Trophoblast cell (in vitro differentiated cells and primary cell): Measurements from ENCODE around the gene PSD2.

ENCODE experiments used
- DNase-seq, 2 donors: peaks; one replicate each; pipeline ENCODE4 v3.0.0-alpha.2; 2016
- H2AFZ ChIP-seq: 2 replicates; pipeline ENCODE4 v1.6.1; 2013; ENCODE audit warnings: low read length, moderate library complexity, mild to moderate bottlenecking; ENCODE audit not compliant: insufficient read depth, poor library complexity
- H2AK5ac ChIP-seq: 2 replicates; pipeline ENCODE4 v1.6.1; 2013; ENCODE audit warnings: mild to moderate bottlenecking, low read length
- H2BK120ac ChIP-seq: 2 replicates; pipeline ENCODE4 v1.6.1; 2013; ENCODE audit warnings: low read length, mild to moderate bottlenecking, moderate library complexity; ENCODE audit not compliant: insufficient read depth, poor library complexity
- H2BK12ac ChIP-seq: 2 replicates; pipeline ENCODE4 v1.6.1; 2013; ENCODE audit warnings: mild to moderate bottlenecking, low read length, moderate library complexity
- H2BK5ac ChIP-seq: 2 replicates; pipeline ENCODE4 v1.6.1; 2013; ENCODE audit warnings: low read length, low read depth, moderate library complexity, mild to moderate bottlenecking; ENCODE audit not compliant: poor library complexity
- H3K14ac ChIP-seq: 2 replicates; pipeline ENCODE4 v1.6.1; 2013; ENCODE audit warnings: mild to moderate bottlenecking, low read length
- H3K18ac ChIP-seq: 2 replicates; pipeline ENCODE4 v1.6.1; 2013; ENCODE audit warnings: mild to moderate bottlenecking, low read length
- H3K23ac ChIP-seq: 2 replicates; pipeline ENCODE4 v1.6.1; 2013; ENCODE audit warnings: low read length
- H3K27ac ChIP-seq: 2 replicates; pipeline ENCODE4 v1.5.1; 2013; ENCODE audit warnings: low read depth, mild to moderate bottlenecking, inconsistent platforms, low read length, moderate library complexity
- H3K27me3 ChIP-seq: 2 replicates; pipeline ENCODE4 v1.6.1; 2013; ENCODE audit warnings: inconsistent platforms, mild to moderate bottlenecking, low read length, moderate library complexity; ENCODE audit not compliant: insufficient read depth
- H3K36me3 ChIP-seq, 2 experiments: 1 replicate in 1 of 2; 2 replicates in 1 of 2; pipeline ENCODE4 v1.6.1; 2013; ENCODE audit warnings: low read length in 2 of 2, mild to moderate bottlenecking in 2 of 2, moderate library complexity in 1 of 2; ENCODE audit not compliant: insufficient read depth in 2 of 2, control insufficient read depth in 1 of 2
- H3K4ac ChIP-seq: 2 replicates; pipeline ENCODE4 v1.6.1; 2013; ENCODE audit warnings: low read depth, mild to moderate bottlenecking, low read length, moderate library complexity
- H3K4me1 ChIP-seq, 2 experiments: 1 replicate in 1 of 2; 2 replicates in 1 of 2; pipeline ENCODE4 v1.6.1; 2013; ENCODE audit warnings: low read length in 2 of 2, mild to moderate bottlenecking in 2 of 2, moderate library complexity in 1 of 2; ENCODE audit not compliant: insufficient read depth in 2 of 2, control insufficient read depth in 1 of 2
- H3K4me2 ChIP-seq: 2 replicates; pipeline ENCODE4 v1.6.1; 2013; ENCODE audit warnings: inconsistent platforms, mild to moderate bottlenecking, low read length, moderate library complexity
- H3K4me3 ChIP-seq: 2 replicates; pipeline ENCODE4 v1.5.1; 2013; ENCODE audit warnings: mild to moderate bottlenecking, low read depth, low read length, inconsistent platforms
- H3K79me1 ChIP-seq: one replicate; pipeline ENCODE4 v1.6.1; 2013; ENCODE audit warnings: low read length
- H3K79me2 ChIP-seq: 2 replicates; pipeline ENCODE4 v1.6.1; 2013; ENCODE audit warnings: low read length, mild to moderate bottlenecking; ENCODE audit not compliant: control insufficient read depth, insufficient read depth, poor library complexity
- H3K9ac ChIP-seq: 2 replicates; pipeline ENCODE4 v1.6.1; 2013; ENCODE audit warnings: mild to moderate bottlenecking, low read length
- H3K9me3 ChIP-seq: 2 replicates; pipeline ENCODE4 v1.6.1; 2013; ENCODE audit warnings: low read depth, mild to moderate bottlenecking, control low read depth, inconsistent platforms, low read length; ENCODE audit not compliant: insufficient read depth
- H4K12ac ChIP-seq: 2 replicates; pipeline ENCODE4 v1.6.1; 2013; ENCODE audit warnings: low read depth, mild to moderate bottlenecking, low read length, moderate library complexity
- H4K8ac ChIP-seq: 2 replicates; pipeline ENCODE4 v1.6.1; 2013; ENCODE audit warnings: low read depth, mild to moderate bottlenecking, low read length, moderate library complexity
- H4K91ac ChIP-seq: one replicate; pipeline ENCODE4 v1.6.1; 2013; ENCODE audit warnings: low read depth, mild to moderate bottlenecking, low read length, moderate library complexity
- WGBS: extraction: QIAGEN DNeasy Blood & Tissue Kit; methylation state at CpG from one replicate; pipeline ENCODE4 v1.1.7; 2013; ENCODE audit warnings: missing lambda C conversion rate; ENCODE audit not compliant: insufficient read length, insufficient coverage; ENCODE audit errors: extremely low coverage; 5-methylcytosine and 5-hydroxymethylcytosine counted together

Gene PSD2

GRCh38 chr5:139828207-139828895 is 32.7 kb downstream of the PSD2 start:
- Histone ChIP-seq H3K27ac (no peak overlapping the region), H3K9me3 (no peaks in the 10 kb centered on the region), H3K4me1 (no peaks in the 10 kb centered on the region), H4K8ac (no peak overlapping the region), H3K79me1 (no peaks in the 10 kb centered on the region), H3K4ac (no peak overlapping the region), H3K79me2 (no peaks in the 10 kb centered on the region), H2AFZ (no peak overlapping the region), H3K18ac (no peak overlapping the region), H3K4me2 (no peak overlapping the region), H3K9ac (no peak overlapping the region), H2AK5ac (no peak overlapping the region), H4K91ac (no peak overlapping the region), H3K27me3 (no peaks in the 10 kb centered on the region), H2BK12ac (no peak overlapping the region), H2BK120ac (no peak overlapping the region), H3K23ac (no peak overlapping the region), H3K4me3 (no peak overlapping the region), H2BK5ac (no peak overlapping the region), H3K36me3 (no peaks in the 10 kb centered on the region), H3K14ac (no peak overlapping the region), H4K12ac (no peak overlapping the region)
- DNase-seq: no peak
- WGBS: no CpG with 5 or more reads among the region's 8 CpGs

DNA sequence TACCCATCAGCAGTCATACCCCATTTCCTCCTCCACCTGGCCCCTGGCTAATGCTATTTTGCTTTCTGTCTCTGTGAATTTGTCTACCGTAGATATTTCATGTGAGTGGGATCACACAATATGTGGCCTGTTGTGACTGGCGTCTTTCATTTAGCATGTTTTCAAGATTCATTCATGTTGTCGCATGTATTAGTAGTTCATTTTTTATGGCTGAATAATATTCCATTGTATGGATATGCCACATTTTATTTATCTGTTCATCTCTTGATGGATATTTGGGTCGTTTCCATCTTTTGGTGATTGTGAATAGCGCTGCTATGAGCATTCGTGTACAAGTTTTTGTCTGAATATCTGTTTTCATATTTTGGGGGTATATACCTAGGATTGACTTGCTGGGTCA is 33.9 kb downstream of the PSD2 start:
- no peak overlapping the region for H2AFZ ChIP-seq
- H3K4ac ChIP-seq: no peak overlapping the region
- no peak overlapping the region for H3K23ac ChIP-seq
- WGBS: no CpG with 5 or more reads among the region's 6 CpGs
- H3K27ac ChIP-seq: no peak overlapping the region
- no peaks in the 10 kb centered on the region for H3K79me2 ChIP-seq
- H3K18ac ChIP-seq: no peak overlapping the region
- H3K27me3 ChIP-seq: no peaks in the 10 kb centered on the region
- no peaks in the 10 kb centered on the region for H3K36me3 ChIP-seq
- H2BK12ac ChIP-seq: no peak overlapping the region
- H3K14ac ChIP-seq: no peak overlapping the region
- H2BK120ac ChIP-seq: no peak overlapping the region
- H3K79me1 ChIP-seq: no peaks in the 10 kb centered on the region
- no peak overlapping the region for H4K8ac ChIP-seq
- H4K91ac ChIP-seq: no peak overlapping the region
- no peak overlapping the region for H3K4me2 ChIP-seq
- H3K4me3 ChIP-seq: no peak overlapping the region
- H2BK5ac ChIP-seq: no peak overlapping the region
- no peak overlapping the region for H4K12ac ChIP-seq
- H3K9me3 ChIP-seq: no peaks in the 10 kb centered on the region
- H2AK5ac ChIP-seq: no peak overlapping the region
- H3K4me1 ChIP-seq: no peaks in the 10 kb centered on the region
- H3K9ac ChIP-seq: no peak overlapping the region
- DNase-seq: no peak

GRCh38 chr5:139831624-139832023 is 36.0 kb downstream of the PSD2 start:
- Histone ChIP-seq H3K36me3 (no peaks in the 10 kb centered on the region), H3K4ac (no peak overlapping the region), H3K9me3 (no peaks in the 10 kb centered on the region), H3K27me3 (no peaks in the 10 kb centered on the region), H2AK5ac (no peak overlapping the region), H3K4me3 (no peak overlapping the region), H3K4me2 (no peak overlapping the region), H4K91ac (no peak overlapping the region), H3K27ac (no peak overlapping the region), H3K18ac (no peak overlapping the region), H3K9ac (no peak overlapping the region), H4K8ac (no peak overlapping the region), H3K14ac (no peak overlapping the region), H2AFZ (no peak overlapping the region), H4K12ac (no peak overlapping the region), H2BK120ac (no peak overlapping the region), H3K79me1 (no peaks in the 10 kb centered on the region), H2BK5ac (no peak overlapping the region), H3K4me1 (no peaks in the 10 kb centered on the region), H3K23ac (no peak overlapping the region), H3K79me2 (no peaks in the 10 kb centered on the region), H2BK12ac (no peak overlapping the region)
- no CpG with 5 or more reads among the region's 3 CpGs for WGBS
- DNase-seq: no peak

DNA sequence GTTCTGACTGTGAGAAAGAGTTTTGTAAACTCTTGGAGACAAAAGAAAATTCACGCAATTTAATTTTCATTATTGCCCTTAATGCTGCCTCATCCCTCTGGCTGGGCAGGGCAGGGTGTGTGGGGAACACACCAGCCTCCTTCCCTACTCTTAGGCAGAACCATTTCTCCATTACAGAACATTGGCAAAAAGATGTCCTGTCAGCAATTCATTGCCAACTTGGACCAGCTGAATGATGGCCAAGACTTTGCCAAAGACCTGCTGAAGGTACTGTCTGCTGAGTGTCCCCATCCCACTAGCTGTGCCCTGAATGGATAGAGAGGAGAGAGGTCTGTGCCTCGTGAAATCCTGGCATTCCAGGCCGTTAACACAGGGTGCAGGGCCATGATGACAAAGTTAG is 37.9 kb downstream of the PSD2 start:
- Histone ChIP-seq H4K91ac (no peak overlapping the region), H3K36me3 (no peaks in the 10 kb centered on the region), H3K18ac (no peak overlapping the region), H2AK5ac (no peak overlapping the region), H3K79me1 (no peaks in the 10 kb centered on the region), H3K9ac (no peak overlapping the region), H2AFZ (no peak overlapping the region), H3K4me2 (no peak overlapping the region), H3K4ac (no peak overlapping the region), H3K23ac (no peak overlapping the region), H3K9me3 (no peaks in the 10 kb centered on the region), H3K4me1 (no peaks in the 10 kb centered on the region), H3K79me2 (no peaks in the 10 kb centered on the region), H3K4me3 (no peak overlapping the region), H2BK5ac (no peak overlapping the region), H4K8ac (no peak overlapping the region), H2BK12ac (no peak overlapping the region), H2BK120ac (no peak overlapping the region), H3K27me3 (no peaks in the 10 kb centered on the region), H4K12ac (no peak overlapping the region), H3K14ac (no peak overlapping the region), H3K27ac (no peak overlapping the region)
- no peak for DNase-seq
- WGBS: no CpG with 5 or more reads among the region's 3 CpGs
